Astrocyte of the cerebellum (primary cell): Measurements from ENCODE around the gene ETFDH.

ENCODE experiments used
- DNase-seq: peaks from one replicate; pipeline ENCODE4 v3.0.0-alpha.2; 2011; ENCODE audit warnings: low read depth
- H3K4me3 ChIP-seq: 2 replicates; pipeline ENCODE4 v1.5.1; 2011; ENCODE audit warnings: mild to moderate bottlenecking, low read depth, low read length, moderate library complexity
- in situ Hi-C: cut with HindIII; loops from 2 replicates; pipeline ENCODE4 v1.10.0; 2017; ENCODE audit warnings: low sequenced_read_pairs
- TF ChIP-seq, protein P1 (sequence below): IDR thresholded peaks from 2 replicates; pipeline ENCODE4 v1.5.1; 2012; ENCODE audit warnings: low read length, low read depth, moderate library complexity, mild to moderate bottlenecking; ENCODE audit errors: missing control alignments

Gene ETFDH

DNA sequence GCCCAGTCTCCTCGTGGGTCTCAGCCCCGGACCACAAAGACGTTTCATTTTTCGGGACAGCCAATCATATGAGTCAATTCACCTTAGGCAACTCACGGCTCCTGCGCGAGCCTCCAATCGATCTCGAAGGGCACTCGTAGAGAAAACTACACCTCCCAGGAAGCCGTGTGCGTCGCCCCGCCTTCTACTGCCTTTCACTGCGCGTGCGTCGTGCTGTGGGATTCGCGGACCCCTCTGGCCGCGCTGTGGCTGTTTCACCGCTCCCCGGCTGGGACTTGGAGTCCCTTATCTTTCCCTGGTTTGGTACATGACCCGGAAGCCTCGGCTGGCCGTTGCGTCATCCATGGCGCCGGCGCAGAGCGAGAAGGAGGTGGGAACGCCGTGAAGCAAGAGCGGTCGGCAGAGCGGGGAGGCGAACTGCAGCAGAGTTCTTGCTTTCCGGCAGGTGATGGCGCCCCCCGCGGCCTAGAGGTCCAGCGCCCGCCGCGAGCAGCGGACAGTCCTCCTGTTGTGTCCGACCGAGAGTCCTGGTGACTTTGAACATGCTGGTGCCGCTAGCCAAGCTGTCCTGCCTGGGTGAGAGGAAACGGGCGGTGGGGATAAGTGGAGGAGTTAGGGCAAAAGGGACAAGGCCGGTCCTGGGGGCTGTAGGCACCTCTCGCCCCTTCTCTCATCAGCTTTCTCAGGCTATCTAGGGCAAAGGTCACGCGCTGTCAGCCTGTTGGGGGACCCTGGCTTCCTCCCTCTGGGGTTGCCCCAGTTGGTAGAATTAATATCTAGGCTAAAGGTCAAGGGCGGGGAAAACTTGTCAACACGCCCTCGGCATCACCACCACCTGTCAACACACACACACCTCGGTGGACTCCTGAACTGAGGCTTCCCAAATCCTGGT lies at the start of gene ETFDH:
Gene ETFDH, plus strand, starts transcription at position 382 of the 892 bp plus-strand sequence. Its CDS starts 161 bp downstream, at position 543.
- H3K4me3 ChIP-seq, result peak within 1 kb of the TSS; percentile 93
- DNase-seq, result peak; percentile 99
- TF ChIP-seq, protein P1, sequence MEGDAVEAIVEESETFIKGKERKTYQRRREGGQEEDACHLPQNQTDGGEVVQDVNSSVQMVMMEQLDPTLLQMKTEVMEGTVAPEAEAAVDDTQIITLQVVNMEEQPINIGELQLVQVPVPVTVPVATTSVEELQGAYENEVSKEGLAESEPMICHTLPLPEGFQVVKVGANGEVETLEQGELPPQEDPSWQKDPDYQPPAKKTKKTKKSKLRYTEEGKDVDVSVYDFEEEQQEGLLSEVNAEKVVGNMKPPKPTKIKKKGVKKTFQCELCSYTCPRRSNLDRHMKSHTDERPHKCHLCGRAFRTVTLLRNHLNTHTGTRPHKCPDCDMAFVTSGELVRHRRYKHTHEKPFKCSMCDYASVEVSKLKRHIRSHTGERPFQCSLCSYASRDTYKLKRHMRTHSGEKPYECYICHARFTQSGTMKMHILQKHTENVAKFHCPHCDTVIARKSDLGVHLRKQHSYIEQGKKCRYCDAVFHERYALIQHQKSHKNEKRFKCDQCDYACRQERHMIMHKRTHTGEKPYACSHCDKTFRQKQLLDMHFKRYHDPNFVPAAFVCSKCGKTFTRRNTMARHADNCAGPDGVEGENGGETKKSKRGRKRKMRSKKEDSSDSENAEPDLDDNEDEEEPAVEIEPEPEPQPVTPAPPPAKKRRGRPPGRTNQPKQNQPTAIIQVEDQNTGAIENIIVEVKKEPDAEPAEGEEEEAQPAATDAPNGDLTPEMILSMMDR, result peak; percentile 56
- in situ Hi-C loops, result no loop called here

DNA sequence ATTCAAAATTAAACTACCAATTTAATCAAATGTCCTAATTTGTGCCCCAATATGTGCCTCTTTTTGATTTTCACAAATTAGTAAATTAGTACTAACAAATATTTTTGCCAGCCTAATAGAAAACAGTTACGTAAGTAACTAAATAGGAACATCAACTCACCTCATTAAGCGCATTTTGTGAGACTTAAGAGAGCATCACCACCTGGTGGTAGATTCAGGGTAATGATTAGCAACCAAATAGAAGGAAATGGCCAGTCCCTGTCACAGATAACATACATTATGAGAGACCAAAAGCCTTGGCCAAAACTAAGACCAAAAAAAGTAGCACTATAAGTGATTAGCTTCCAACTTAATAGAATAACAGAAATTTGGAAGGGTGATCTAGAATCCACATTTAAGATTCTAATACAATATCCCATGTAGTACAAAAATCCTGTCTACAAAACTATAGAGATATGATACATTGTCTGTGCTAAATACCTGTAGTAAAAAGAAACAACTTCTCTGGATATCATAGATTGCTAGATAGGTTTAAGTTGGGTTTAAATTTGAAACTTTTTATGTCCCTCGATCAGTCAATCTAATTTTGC lies 47.1 kb upstream of the ETFDH start:
- peak; percentile 64 for DNase-seq
- TF ChIP-seq, protein P1, result peak; percentile 76
- H3K4me3 ChIP-seq, result no peak overlapping the region
- in situ Hi-C loops, result loop anchor here (5.0 kb wide), 1 partner anchor 368 kb away; no protein-coding TSS in a partner anchor

- H3K4me3 ChIP-seq, result no peak overlapping the region
- in situ Hi-C loops, result no loop called here
- TF ChIP-seq, protein P1, result no peak
- DNase-seq, result no peak
Observed at GRCh38 chr4:158625544-158625943, 46.6 kb upstream of the ETFDH start.

GRCh38 chr4:158630893-158631292 lies 41.2 kb upstream of the ETFDH start:
- TF ChIP-seq, protein P1, result no peak
- H3K4me3 ChIP-seq, result no peak overlapping the region
- DNase-seq, result peak; percentile 69
- in situ Hi-C loops, result no loop called here

- in situ Hi-C loops, result no loop called here
- no peak for DNase-seq
- TF ChIP-seq, protein P1, result no peak
- no peak overlapping the region for H3K4me3 ChIP-seq
Observed at GRCh38 chr4:158636619-158637018, 35.5 kb upstream of the ETFDH start.

- in situ Hi-C loops, result no loop called here
- TF ChIP-seq, protein P1, result no peak
- no peak overlapping the region for H3K4me3 ChIP-seq
- DNase-seq, result no peak
Observed at GRCh38 chr4:158644356-158644755, 27.7 kb upstream of the ETFDH start.
